ENCODE data around the gene SPACA4.

Gene SPACA4

DNA sequence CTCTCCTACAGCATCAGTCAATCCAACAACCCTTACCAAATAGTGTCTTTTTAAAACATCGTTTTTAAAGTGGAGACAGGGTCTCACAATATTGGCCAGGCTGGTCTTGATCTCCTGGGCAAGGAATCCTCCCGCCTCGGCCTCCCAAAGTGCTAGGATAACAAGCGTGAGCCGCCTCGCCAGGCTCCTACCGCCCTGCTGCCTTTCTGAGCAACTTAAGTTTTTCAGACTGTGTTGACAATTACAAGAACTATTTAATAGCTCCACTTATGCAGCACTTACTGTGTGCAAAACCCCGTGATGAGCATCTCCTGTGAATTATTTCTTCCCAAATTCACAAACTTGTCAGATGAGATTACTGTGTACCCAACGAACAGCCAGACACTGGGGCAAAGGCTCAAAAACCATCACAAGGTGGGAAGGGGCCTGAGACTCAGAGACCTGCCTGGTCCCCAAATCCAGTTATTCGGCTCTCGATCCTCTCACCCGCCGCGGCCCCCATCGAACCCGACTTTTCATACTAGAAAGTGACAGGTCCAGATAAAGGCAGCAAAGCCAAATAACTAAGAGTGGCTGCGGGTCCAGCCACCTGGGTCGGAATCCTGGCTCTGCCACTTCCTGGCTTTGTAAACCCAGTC lies 11.9 kb downstream of the SPACA4 start:
- H3K9me2 ChIP-seq (replicated peaks; ENCODE audit: low read depth, low read length), result no peaks in the 10 kb centered on the region
- no peaks in the 10 kb centered on the region for H3F3A ChIP-seq (ENCODE audit: low read depth)
- peaks cover 8% of the 10 kb centered on the region for H3K27me3 ChIP-seq (ENCODE audit: insufficient read depth, low read length, poor library complexity, severe bottlenecking)
- no peaks in the 10 kb centered on the region for H3K9me3 ChIP-seq (ENCODE audit: insufficient read depth, low read depth, low read length)
- H3K36me3 ChIP-seq (ENCODE audit: insufficient read depth, low read length), result peaks cover 36% of the 10 kb centered on the region; the same call in 1 of the 2 replicates
- H3K79me2 ChIP-seq (ENCODE audit: insufficient read depth, low read length), result peaks cover 62% of the 10 kb centered on the region
- H2AFZ ChIP-seq (ENCODE audit: low read length), result 0 out of 2 replicates have a peak overlapping the region, but pooled peaks have one; percentile 32
- peak overlapping the region; percentile 100 for H3K9ac ChIP-seq (ENCODE audit: low read depth, low read length, poor library complexity, severe bottlenecking)
- H3K4me3 ChIP-seq (ENCODE audit: low read length, poor library complexity, severe bottlenecking), result peak overlapping the region; percentile 100
- peaks cover 44% of the 10 kb centered on the region for H4K20me1 ChIP-seq (ENCODE audit: insufficient read depth, low read length, poor library complexity, severe bottlenecking)
- peak overlapping the region; percentile 98 for H3K4me2 ChIP-seq (ENCODE audit: low read depth, low read length, poor library complexity, severe bottlenecking)
- no peak for TF ChIP-seq EZH2phosphoT487 (IDR thresholded peaks at IDR 0.05; ENCODE audit: borderline replicate concordance)
- TF ChIP-seq, protein P1, sequence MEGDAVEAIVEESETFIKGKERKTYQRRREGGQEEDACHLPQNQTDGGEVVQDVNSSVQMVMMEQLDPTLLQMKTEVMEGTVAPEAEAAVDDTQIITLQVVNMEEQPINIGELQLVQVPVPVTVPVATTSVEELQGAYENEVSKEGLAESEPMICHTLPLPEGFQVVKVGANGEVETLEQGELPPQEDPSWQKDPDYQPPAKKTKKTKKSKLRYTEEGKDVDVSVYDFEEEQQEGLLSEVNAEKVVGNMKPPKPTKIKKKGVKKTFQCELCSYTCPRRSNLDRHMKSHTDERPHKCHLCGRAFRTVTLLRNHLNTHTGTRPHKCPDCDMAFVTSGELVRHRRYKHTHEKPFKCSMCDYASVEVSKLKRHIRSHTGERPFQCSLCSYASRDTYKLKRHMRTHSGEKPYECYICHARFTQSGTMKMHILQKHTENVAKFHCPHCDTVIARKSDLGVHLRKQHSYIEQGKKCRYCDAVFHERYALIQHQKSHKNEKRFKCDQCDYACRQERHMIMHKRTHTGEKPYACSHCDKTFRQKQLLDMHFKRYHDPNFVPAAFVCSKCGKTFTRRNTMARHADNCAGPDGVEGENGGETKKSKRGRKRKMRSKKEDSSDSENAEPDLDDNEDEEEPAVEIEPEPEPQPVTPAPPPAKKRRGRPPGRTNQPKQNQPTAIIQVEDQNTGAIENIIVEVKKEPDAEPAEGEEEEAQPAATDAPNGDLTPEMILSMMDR (conservative IDR thresholded peaks at IDR 0.05; ENCODE audit: low read length), result no peak
- H3K4me1 ChIP-seq (ENCODE audit: insufficient read depth, low read length, poor library complexity, severe bottlenecking), result peaks cover 31% of the 10 kb centered on the region

GRCh38 chr19:48618916-48619691 lies 12.6 kb downstream of the SPACA4 start, which contains the start of the genes RPL18 and SPHK2:
Gene RPL18 (minus strand): TSS chr19:48619178. CDS start chr19:48619143, 35 bp downstream.
Gene SPHK2 (plus strand): TSS chr19:48619506. CDS start chr19:48620515, 1,009 bp downstream.
- Histone ChIP-seq H3K4me2 (ENCODE audit: low read depth, low read length, poor library complexity, severe bottlenecking) (peak within 1 kb of the TSS; percentile 98), H3K36me3 (ENCODE audit: insufficient read depth, low read length) (peaks cover 36% of the 10 kb centered on the region; the same call in 1 of the 2 replicates), H4K20me1 (ENCODE audit: insufficient read depth, low read length, poor library complexity, severe bottlenecking) (peaks cover 44% of the 10 kb centered on the region), H3K9me2 (replicated peaks; ENCODE audit: low read depth, low read length) (no peaks in the 10 kb centered on the region), H3K9ac (ENCODE audit: low read depth, low read length, poor library complexity, severe bottlenecking) (peak within 1 kb of the TSS; percentile 100), H3K4me3 (ENCODE audit: low read length, poor library complexity, severe bottlenecking) (peak within 1 kb of the TSS; percentile 100), H3K9me3 (ENCODE audit: insufficient read depth, low read depth, low read length) (no peaks in the 10 kb centered on the region), H3K79me2 (ENCODE audit: insufficient read depth, low read length) (peaks cover 62% of the 10 kb centered on the region), H3K4me1 (ENCODE audit: insufficient read depth, low read length, poor library complexity, severe bottlenecking) (peaks cover 36% of the 10 kb centered on the region), H3F3A (ENCODE audit: low read depth) (no peaks in the 10 kb centered on the region), H2AFZ (ENCODE audit: low read length) (peak within 1 kb of the TSS; percentile 61), H3K27me3 (ENCODE audit: insufficient read depth, low read length, poor library complexity, severe bottlenecking) (peaks cover 8% of the 10 kb centered on the region)
- TF ChIP-seq, protein P1 (conservative IDR thresholded peaks at IDR 0.05; ENCODE audit: low read length), result no peak
- no peak for TF ChIP-seq EZH2phosphoT487 (IDR thresholded peaks at IDR 0.05; ENCODE audit: borderline replicate concordance)

DNA sequence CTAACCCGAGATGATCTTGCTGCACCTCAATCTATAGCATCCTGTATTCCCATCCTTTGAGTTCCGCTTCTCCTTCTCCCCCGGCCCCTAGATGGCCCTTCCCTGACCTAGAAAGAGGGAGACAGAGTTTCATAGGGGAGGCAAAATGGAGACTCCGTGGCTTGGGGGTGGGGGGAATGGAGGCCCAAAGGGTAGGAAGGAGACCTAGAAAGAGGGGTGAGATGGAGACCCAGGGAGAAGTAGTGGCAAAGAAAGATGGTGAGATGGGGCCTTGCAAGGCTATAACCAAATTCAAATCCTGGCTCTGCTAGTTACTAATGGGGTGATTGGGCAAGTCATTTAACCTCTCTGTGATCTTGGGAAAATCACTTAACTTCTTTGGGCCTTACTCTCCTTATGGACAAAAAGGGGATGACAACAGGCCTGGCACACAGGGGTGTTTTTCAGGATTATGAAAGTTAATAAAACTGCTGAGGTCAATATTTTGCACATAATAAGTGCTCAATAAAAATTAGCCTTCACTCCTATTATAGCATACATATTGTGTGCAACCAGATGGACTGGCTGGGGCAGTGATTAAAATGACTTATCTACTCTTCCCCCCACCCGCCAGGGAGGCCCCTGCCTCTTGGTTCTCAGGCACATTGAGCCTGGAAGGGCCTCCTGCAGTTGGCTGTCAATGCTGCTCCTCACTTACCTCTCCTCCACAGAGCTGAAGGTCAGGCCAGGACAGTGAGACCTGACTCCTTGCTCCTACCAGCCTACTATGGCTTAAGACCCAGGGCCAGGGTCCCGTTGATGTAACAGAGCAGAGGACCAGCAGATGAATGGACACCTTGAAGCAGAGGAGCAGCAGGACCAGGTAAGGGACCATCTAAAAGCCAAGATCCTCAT lies 13.4 kb downstream of the SPACA4 start:
- H3K36me3 ChIP-seq (ENCODE audit: insufficient read depth, low read length), result peaks cover 31% of the 10 kb centered on the region; the same call in 1 of the 2 replicates
- TF ChIP-seq EZH2phosphoT487 (IDR thresholded peaks at IDR 0.05; ENCODE audit: borderline replicate concordance), result no peak
- TF ChIP-seq, protein P1 (conservative IDR thresholded peaks at IDR 0.05; ENCODE audit: low read length), result no peak; the same call in 1 of the 2 replicates
- no peaks in the 10 kb centered on the region for H3K9me3 ChIP-seq (ENCODE audit: insufficient read depth, low read depth, low read length)
- H2AFZ ChIP-seq (ENCODE audit: low read length), result peak overlapping the region; percentile 61
- peak overlapping the region; percentile 92 for H3K9ac ChIP-seq (ENCODE audit: low read depth, low read length, poor library complexity, severe bottlenecking)
- H3K4me2 ChIP-seq (ENCODE audit: low read depth, low read length, poor library complexity, severe bottlenecking), result peak overlapping the region; percentile 88
- no peaks in the 10 kb centered on the region for H3F3A ChIP-seq (ENCODE audit: low read depth)
- peaks cover 8% of the 10 kb centered on the region for H3K27me3 ChIP-seq (ENCODE audit: insufficient read depth, low read length, poor library complexity, severe bottlenecking)
- H3K4me1 ChIP-seq (ENCODE audit: insufficient read depth, low read length, poor library complexity, severe bottlenecking), result peaks cover 42% of the 10 kb centered on the region
- H3K4me3 ChIP-seq (ENCODE audit: low read length, poor library complexity, severe bottlenecking), result peak overlapping the region; percentile 90
- peaks cover 60% of the 10 kb centered on the region for H3K79me2 ChIP-seq (ENCODE audit: insufficient read depth, low read length)
- no peaks in the 10 kb centered on the region for H3K9me2 ChIP-seq (replicated peaks; ENCODE audit: low read depth, low read length)
- H4K20me1 ChIP-seq (ENCODE audit: insufficient read depth, low read length, poor library complexity, severe bottlenecking), result peaks cover 42% of the 10 kb centered on the region
